Kidney epithelial cell (primary cell): ENCODE data around the gene KRTAP4-16. TPM values are rescaled to one million over a fixed set of nuclear protein-coding genes. Genes with fewer than 3 reads are reported as not detected.
A peak's percentile ranks its signal among the peaks of the same experiment; 100 is the strongest.
"Not testable (repeated sequence)": the region's sequence is repeated elsewhere in the genome, so short reads cannot be mapped to it uniquely, and the experiment has no call there.

Experiments used
- DNase-seq: peaks from one replicate; pipeline ENCODE4 v3.0.0-alpha.2; 2010; ENCODE audit warnings: low read depth
- H3K27me3 ChIP-seq: 2 replicates; pipeline ENCODE4 v1.6.0; 2011; ENCODE audit warnings: low read length; ENCODE audit not compliant: control insufficient read depth, insufficient read depth
- H3K36me3 ChIP-seq: 2 replicates; pipeline ENCODE4 v1.5.1; 2011; ENCODE audit warnings: low read length; ENCODE audit not compliant: control insufficient read depth, insufficient read depth
- H3K4me3 ChIP-seq: 2 replicates; pipeline ENCODE4 v1.5.1; 2011; ENCODE audit warnings: low read depth, mild to moderate bottlenecking, control low read depth, low read length
- CTCF ChIP-seq: IDR thresholded peaks from 2 replicates; pipeline ENCODE4 v1.5.1; 2011; ENCODE audit warnings: mild to moderate bottlenecking, moderate library complexity, low read length, control low read depth, inconsistent platforms; ENCODE audit not compliant: insufficient read depth, poor library complexity, severe bottlenecking
- total RNA-seq: library from RNA; depleted of rRNA; stranded (reverse); fragments of >200 nt; gene quantifications from 2 replicates; pipeline ENCODE4 v1.2.3, GENCODE V29; 2015

KRTAP4-16 gene
- total RNA-seq, 1 donor from 2014 or later = not detected

DNA sequence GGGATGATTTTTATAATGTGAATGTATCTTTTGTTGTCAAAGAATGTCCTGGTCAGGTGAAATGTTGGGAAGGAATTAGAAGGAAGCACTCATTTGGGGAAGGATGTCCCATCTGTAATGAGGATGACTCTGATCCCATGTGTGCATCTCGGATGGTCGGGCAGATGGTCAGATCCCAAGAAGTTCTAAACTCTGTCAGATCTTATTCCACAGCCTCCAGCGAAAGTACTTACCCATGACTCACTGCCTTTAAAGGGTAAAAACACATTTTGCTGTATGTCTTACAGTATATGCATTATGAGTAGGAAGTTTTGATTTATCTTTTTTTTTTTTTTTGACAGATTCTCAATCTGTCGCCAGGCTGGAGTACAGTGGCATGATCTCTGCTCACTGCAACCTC lies 16.7 kb upstream of the KRTAP4-16 start:
- no peaks in the 10 kb centered on the region for H3K36me3 ChIP-seq
- TF ChIP-seq CTCF = no peak
- H3K4me3 ChIP-seq = no peak overlapping the region
- no peaks in the 10 kb centered on the region for H3K27me3 ChIP-seq
- no peak for DNase-seq

- not testable (repeated sequence) for H3K36me3 ChIP-seq, H3K4me3 ChIP-seq, H3K27me3 ChIP-seq, DNase-seq
These were observed 15.9 kb upstream of the KRTAP4-16 start, which contains the start of gene KRTAP4-11 for GRCh38 chr17:41117846-41118386. Gene KRTAP4-11, minus strand, starts transcription at chr17:41118373. Its CDS starts 58 bp downstream, at chr17:41118315.

- TF ChIP-seq CTCF = no peak
- DNase-seq = no peak
- no peaks in the 10 kb centered on the region for H3K36me3 ChIP-seq
- H3K27me3 ChIP-seq = no peaks in the 10 kb centered on the region
- no peak overlapping the region for H3K4me3 ChIP-seq
These were observed 14.3 kb upstream of the KRTAP4-16 start for GRCh38 chr17:41116297-41116696.

- H3K27me3 ChIP-seq = no peaks in the 10 kb centered on the region
- no peak for TF ChIP-seq CTCF
- DNase-seq = no peak
- H3K4me3 ChIP-seq = no peak overlapping the region
- no peaks in the 10 kb centered on the region for H3K36me3 ChIP-seq
These were observed 9.3 kb upstream of the KRTAP4-16 start for GRCh38 chr17:41111151-41111885.

DNA sequence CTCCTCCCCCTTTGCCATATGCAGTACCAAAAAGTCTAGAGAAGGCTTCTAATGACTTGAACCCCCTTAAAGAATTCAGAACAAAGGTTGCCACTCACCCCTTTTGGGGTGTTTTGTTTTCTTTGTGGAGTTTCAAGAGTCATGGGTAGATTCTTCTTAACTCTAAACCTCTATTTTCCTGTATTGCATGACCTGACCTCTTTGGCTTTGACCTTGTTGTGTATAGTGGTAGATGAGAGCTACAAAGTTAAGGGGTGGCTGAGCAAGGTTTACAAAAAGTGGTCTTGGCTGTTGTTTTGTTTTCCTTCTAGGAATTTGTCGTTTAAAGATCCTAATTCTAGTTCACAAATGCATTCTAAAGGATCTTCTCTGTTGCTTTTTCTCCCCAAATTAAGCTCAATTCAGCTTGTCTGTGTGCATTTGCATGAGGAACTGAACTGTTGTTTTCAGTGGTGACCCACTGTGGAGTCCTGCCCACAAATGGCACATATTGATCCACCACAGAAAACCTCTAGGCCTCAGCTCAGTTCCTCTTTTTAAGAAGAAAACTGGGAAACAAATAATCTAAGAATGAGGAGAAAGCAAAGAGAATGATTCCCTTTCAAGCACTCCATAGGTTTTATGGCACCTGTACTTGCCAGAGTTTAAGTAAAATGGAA lies 6.8 kb upstream of the KRTAP4-16 start:
- not testable (repeated sequence) for DNase-seq, H3K36me3 ChIP-seq, H3K27me3 ChIP-seq, H3K4me3 ChIP-seq

GRCh38 chr17:41107941-41108450 lies 6.0 kb upstream of the KRTAP4-16 start:
- no peak for TF ChIP-seq CTCF
- Histone ChIP-seq H3K36me3 (no peaks in the 10 kb centered on the region), H3K27me3 (no peaks in the 10 kb centered on the region), H3K4me3 (no peak overlapping the region)
- DNase-seq = no peak

DNA sequence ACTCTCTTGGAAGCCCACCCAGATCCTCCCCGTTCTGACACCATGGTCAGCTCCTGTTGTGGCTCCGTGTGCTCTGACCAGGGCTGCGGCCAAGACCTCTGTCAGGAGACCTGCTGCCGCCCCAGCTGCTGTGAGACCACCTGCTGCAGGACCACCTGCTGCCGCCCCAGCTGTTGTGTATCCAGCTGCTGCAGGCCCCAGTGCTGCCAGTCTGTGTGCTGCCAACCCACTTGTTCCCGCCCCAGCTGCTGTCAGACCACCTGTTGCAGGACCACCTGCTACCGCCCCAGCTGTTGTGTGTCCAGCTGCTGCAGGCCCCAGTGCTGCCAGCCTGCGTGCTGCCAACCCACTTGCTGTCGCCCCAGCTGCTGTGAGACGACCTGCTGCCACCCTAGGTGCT lies 3.3 kb upstream of the KRTAP4-16 start, which contains the start of gene KRTAP4-9:
KRTAP4-9 (plus strand) TSS at position 43 of the 400 bp plus-strand sequence; CDS start at position 43, 0 bp downstream.
- DNase-seq, H3K27me3 ChIP-seq, H3K36me3 ChIP-seq, H3K4me3 ChIP-seq: not testable (repeated sequence)

GRCh38 chr17:41104386-41105038 lies 2.5 kb upstream of the KRTAP4-16 start:
- not testable (repeated sequence) for H3K36me3 ChIP-seq, H3K27me3 ChIP-seq, H3K4me3 ChIP-seq
- DNase-seq = peak; percentile 29
